ENCODE results near the gene ARHGAP6.

DNA sequence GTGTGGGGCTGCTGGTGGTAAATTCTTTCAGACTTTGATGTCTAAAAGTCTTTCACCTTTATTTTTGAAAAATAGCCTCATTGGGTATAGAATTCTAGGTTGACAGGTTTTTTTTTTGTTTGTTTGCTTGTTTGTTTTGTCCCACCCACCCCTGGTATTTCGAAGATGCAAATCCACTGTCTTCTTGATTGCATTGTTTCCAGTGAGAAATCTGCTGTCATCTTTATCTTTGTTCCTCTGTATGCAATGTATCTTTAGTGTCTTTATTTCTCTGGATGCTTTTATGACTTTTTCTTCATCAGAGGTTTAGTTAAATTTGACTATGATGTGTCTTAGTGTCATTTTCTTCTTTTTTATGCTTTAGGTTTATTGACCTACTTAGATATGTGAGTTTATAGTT is 575.9 kb downstream of the ARHGAP6 start:
- TF ChIP-seq, protein P1, sequence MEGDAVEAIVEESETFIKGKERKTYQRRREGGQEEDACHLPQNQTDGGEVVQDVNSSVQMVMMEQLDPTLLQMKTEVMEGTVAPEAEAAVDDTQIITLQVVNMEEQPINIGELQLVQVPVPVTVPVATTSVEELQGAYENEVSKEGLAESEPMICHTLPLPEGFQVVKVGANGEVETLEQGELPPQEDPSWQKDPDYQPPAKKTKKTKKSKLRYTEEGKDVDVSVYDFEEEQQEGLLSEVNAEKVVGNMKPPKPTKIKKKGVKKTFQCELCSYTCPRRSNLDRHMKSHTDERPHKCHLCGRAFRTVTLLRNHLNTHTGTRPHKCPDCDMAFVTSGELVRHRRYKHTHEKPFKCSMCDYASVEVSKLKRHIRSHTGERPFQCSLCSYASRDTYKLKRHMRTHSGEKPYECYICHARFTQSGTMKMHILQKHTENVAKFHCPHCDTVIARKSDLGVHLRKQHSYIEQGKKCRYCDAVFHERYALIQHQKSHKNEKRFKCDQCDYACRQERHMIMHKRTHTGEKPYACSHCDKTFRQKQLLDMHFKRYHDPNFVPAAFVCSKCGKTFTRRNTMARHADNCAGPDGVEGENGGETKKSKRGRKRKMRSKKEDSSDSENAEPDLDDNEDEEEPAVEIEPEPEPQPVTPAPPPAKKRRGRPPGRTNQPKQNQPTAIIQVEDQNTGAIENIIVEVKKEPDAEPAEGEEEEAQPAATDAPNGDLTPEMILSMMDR (IDR thresholded peaks at IDR 0.05): no peak
- TF ChIP-seq POLR2A (IDR thresholded peaks at IDR 0.05): no peak

Measured in Peyer's patch (tissue), 4 donors.